Stimulated activated CD4-positive, alpha-beta T cell treated with anti-CD3 and anti-CD28 coated beads, Interleukin-2, amount 100 ng/mL, for 48 hours (primary cell): ENCODE results near the gene YKT6.
A peak's percentile ranks its signal among the peaks of the same experiment; 100 is the strongest.
"Not testable (repeated sequence)": the region's sequence is repeated elsewhere in the genome, so short reads cannot be mapped to it uniquely, and the experiment has no call there.

Source experiments
- DNase-seq, 2 donors: peaks; one replicate each; pipeline ENCODE4 v3.0.0-alpha.2; 2020

Gene YKT6

GRCh38 chr7:44194562-44195145, 6.1 kb upstream of the YKT6 start:
- DNase-seq: no peak

GRCh38 chr7:44195889-44196288, 4.9 kb upstream of the YKT6 start:
- DNase-seq: no peak

GRCh38 chr7:44196450-44196872, 4.3 kb upstream of the YKT6 start:
- DNase-seq: peak; percentile 18 to 21

DNA sequence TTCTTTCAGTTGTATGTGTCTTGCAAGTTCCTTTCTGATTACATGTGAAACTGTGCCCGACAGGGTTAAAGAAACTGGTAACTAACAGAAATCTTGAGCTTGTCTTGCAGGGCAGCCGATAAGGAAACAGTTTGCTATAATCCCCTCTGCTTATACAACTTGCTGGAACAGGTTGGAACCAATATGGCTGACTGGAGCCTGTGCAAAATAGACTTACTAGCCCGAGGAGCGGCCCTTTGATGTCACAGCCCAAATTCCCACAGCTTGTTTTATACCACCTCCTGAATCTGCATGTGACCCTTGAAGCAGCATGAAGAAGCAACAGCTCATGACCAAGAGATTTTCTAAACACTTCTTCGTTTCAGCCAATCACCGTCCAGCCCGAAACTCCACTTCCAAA, 3.3 kb upstream of the YKT6 start:
- DNase-seq: no peak

DNA sequence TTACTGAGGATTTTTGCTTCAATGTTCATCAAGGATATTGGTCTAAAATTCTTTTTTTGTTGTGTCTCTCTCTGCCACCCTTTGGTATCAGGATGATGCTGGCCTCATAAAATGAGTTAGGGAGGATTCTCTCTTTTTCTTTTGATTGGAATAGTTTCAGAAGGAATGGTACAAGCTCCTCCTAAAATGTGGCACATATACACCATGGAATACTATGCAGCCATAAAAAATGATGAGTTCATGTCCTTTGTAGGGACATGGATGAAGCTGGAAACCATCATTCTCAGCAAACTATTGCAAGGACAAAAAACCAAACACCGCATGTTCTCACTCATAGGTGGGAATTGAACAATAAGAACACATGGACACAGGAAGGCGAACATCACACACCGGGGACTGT, 615 bp upstream of the YKT6 start:
- not testable (repeated sequence) for DNase-seq

GRCh38 chr7:44201813-44202212, 1.0 kb downstream of the YKT6 start:
- DNase-seq: no peak

- no peak for DNase-seq
These were observed 5.2 kb downstream of the YKT6 start for GRCh38 chr7:44206008-44206407.

DNA sequence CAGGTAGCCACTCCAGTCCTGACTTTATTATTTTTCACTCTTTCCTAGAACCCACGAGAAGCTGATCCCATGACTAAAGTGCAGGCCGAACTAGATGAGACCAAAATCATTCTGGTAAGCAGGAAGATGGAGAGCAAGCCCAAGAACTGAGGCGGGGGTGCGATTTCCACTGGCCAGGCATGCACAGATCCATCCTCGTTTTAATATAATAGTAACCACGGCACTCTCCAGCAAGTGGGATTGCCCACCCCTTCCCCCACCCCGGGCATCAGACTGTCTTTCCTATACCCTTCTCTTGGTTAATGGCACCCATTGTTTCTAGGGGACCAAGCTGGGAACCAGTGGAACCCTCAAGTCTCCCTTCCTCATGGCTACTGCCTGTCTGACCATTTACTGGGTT, 7.3 kb downstream of the YKT6 start:
- no peak for DNase-seq

DNA sequence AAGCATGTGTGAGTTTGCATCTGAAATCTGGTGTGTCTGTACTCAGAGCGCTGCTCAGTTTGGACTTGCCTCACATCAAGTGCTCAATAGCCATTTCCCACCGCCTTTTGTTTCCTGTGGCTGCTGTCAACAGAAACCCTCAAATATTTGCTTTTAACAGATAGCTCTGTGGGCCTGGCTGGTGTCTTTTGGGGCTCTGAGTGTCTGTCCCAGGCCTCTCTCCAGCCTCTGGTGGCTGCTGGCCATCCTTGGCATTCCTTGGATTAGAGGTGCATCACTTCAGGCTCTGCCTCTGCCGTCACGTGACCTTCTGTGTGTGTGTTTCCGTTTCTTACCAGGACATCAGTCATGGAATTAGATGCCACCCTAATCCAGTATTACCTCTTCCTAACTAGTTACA, 9.3 kb downstream of the YKT6 start:
- no peak for DNase-seq

DNA sequence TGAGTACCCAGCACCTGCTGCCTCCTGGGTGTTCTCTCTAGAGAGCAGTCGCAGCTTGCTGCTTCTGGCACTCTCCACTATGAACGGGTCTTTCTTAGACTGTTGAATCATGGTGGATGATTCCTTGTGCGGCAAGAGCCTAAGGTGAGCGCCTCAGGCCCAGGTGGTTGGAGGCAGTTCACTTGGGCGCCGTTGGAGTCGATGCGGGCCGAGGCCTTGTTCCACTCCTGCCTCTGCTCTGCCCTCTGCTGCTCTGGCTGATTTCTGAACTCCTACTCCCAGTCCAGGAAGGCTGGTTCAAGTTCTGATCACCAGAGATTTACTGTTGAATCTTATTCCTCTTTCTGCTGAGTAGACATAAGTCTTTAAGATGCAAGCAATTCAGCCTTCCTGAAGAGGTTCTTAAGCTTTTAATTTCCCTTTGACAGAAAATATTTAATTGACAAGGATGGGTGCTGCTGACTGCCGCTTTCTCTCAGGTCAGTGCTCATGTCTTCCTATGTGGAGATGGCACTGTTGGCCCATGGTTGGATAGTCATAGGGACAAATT, 10.4 kb downstream of the YKT6 start:
- DNase-seq: no peak

DNA sequence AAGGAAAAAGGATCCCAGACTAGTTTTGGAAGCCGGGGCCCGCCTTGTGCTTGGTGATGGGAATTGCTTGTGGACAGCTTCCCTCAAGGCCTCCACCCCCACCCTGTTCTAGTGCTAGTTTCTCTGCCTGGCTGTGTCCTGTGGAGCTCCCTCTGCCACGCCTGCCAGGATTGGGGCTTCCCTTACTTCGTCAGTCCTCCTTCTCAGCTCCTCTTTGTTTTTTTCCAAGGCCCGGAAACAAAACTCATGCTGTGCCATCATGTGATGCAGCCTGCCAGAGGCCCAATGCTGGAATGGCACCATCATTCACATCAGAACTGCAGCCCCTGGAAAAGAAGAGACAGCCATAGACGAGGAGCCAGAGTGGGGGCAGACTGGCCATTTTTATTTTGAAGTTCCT, 11.2 kb downstream of the YKT6 start:
- no peak for DNase-seq

DNA sequence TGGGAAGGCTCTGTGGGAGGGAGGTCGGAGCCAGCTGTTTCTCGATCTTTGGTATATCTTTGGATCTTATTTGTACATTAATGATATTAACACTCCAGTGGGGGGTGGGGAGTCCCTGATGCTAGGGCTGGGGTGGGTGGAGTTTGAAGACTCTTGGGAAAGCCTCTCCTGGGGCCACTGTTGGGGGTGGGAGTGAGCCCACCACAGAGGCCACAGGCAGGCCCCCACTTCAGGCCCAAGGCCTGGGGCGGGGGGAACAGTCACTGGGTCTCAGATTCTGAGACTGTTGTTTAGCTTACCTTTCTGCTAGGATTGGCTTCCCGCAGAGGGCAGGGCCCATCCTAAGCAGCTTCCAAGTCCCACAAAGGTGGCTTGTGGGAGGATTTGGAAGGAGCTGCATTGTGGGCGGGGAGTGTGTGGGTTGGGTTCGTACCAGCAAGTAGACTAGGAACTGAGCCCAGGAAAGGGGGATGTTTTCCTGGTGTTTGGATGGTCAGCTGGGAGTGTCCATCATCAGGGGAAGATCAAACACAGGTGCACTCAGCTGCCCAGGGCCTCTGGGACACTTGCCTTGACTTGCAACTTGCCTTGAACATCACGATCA, 11.9 kb downstream of the YKT6 start:
- DNase-seq: no peak

- DNase-seq: no peak
These were observed 12.6 kb downstream of the YKT6 start for GRCh38 chr7:44213206-44213876.

DNA sequence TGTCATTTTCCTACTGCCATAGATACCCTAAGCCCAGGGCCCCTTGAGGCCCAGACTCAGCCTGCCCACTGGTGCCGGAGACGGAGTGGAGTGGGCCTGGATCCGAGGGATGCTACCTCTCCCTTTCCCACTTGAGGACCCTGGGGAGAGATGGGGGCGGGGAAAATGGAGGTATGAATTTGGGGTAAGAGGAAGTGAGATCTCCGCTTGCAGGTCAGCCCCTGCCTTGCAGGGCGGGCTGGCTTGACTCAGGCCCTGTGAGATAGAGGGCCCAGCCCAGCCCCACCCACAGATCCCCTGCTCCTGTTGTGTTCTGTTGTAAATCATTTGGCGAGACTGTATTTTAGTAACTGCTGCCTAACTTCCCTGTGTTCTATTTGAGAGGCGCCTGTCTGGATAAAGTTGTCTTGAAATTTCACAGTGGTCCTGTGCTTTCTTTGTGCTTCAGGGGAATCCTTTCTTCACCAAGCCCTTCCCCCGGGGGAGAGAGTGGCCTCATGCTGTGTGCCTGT, 13.2 kb downstream of the YKT6 start:
- no peak for DNase-seq

DNA sequence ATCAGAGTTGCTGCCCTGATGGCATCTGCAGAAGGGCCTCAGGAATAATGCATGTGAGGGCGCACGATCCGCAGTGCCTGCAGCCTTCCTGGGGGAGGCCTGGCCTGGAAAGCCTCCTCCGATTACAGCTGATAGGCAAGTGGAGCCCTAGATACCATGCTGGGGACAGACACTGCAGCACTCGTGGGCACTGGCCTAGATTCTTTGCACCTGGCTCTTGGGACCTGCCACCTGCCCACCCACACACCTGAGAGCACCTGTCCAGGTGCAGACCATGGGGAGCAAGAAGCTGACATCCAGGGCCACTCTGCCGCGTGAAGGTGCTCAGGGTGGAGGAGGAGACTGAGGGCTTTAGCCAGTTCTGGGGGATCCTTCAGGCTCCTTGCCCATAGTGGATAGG, 14.8 kb downstream of the YKT6 start:
- no peak for DNase-seq

DNA sequence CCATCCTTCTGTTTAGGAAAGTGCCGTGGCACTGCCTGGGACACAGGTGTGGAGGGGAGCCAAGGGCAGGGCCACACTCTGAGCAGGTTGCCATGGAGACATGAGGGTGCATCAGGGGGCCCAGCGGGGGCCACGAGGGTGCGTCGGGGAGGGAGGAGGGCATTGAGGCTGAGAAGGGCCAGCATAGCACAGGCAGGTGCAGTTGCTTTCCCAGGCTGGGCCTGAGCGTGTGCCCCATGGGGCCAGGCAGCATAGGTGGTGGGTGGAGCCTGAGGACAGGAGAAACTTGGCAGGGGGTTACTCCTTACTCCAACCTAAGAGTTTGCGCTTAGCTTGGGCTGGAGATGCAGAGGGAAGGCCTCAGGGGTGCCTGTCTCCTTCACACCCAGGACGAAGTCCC, 15.2 kb downstream of the YKT6 start:
- no peak for DNase-seq

- no peak for DNase-seq
These were observed 15.9 kb downstream of the YKT6 start for GRCh38 chr7:44216521-44217222.

DNA sequence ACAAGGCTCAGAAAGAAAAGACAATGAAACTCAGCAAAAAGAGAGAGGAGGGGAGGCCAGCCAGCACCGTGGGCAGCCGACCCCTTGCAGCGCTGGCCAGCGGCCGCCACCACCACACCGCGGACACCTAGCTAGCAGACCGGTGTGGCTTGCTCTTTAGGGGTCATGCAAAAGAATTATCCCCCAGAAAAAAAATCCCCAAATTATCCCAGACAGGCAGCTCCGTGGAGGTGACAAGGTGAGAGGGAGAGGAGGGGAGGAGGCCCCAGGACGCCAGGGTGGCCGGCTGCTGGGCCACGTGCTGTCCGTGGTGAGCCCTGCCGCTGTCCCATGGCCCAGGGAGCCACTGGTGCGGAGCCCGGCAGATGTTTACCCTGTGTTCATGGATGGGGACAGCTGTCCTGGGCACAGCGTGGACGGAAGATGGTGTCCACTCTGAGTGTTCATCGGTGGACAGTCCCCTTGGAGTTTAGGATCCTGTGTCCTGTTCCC, 16.5 kb downstream of the YKT6 start:
- DNase-seq: no peak

- no peak for DNase-seq
These were observed 17.1 kb downstream of the YKT6 start for GRCh38 chr7:44217852-44218402.

DNA sequence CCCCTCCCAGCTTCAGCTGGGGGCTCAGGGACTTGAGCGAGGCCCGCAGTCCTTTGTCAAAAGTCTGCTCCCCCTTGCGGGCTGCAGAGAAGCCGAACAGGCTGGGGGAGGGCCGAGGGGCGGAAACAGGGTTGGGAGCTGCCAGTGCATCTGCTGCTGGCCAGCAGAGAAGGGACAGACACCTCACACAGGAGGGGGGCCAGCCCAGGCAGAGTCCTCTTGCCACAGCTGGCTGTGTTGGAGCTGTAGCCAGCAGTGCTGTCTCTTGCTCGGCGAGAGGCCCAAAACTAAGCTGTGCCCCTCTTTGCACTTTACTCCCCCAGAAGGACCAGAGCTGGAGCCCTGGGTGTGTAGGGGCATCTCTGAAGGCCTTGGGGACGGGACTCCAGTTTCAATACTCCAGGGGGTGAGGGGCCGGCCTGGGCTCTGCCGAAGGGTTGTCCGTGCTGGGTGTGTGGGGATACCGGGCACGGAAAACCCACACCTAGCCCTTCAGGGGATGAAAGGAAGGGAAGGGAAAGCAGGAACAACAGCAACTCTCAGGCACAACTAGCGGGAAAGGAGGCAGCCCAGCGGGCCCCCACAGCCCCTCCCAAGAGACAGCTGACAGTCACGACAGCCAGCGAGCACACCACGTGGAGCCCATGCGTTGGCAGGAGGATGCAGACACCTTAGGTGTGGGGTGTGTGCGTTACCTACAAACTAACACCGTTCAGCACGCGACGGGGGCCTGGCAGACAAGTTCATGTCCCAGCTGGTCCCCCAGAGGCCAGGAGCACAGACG, 17.8 kb downstream of the YKT6 start:
- DNase-seq: no peak

GRCh38 chr7:44219371-44220045, 18.7 kb downstream of the YKT6 start:
- no peak for DNase-seq

DNA sequence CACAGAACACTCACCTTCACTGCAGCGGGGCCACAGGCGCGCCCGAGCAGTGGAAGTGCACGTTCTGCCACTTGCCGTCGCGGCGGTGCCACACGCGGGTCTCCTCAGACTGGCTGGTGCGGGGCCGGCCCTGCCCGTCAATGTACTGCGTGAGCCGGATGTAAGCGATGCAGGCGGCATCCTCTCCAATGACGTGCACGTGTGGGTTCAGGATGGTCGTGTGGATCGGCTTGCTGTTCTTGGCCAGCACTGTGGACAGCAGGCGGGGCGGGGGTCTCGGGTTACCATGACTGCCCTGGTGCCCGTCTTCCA, 19.2 kb downstream of the YKT6 start:
- no peak for DNase-seq
